ENCODE results near the gene P3H1. TPM values are rescaled to one million over a fixed set of nuclear protein-coding genes. Genes with fewer than 3 reads are reported as not detected.

Gene P3H1
- total and polyA plus RNA-seq, 5 donors from 2014 or later = 12.6 to 30.4 (median 15.6) TPM

DNA sequence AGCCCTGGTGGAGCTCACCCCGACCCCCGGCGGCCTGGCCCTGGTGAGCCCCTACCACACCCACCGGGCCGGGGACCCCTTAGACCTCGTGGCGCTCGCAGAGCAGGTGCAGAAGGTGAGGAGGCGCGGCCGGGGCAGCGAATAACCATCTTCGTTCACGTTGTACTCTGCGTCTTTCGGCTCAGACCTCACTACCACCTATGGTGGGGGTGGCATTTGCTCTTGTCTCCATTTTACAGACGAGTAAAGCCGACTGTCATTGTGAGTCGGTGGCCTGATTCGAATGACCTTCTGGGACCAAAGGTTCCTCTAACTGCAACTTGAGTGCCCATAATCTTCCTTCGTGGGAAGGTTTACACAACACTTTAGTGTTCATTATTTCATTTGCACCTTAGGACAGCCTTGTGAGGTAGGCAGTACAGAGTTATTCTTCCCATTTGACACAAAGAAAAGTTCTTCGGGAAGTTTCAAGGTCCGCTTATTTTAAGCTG lies 727 bp upstream of the P3H1 start:
- Mint-ChIP-seq H3K27me3 (peaks cover 4% of the 10 kb centered on the region), H3K4me1 (peaks cover 15 to 49% (median 31%) of the 10 kb centered on the region in 4 donors), H3K9me3 (no peaks in the 10 kb centered on the region), H3K36me3 (peaks cover 4% of the 10 kb centered on the region), H3K4me3 (peak overlapping the region in 1 of 4 donors; percentile 94), H3K27ac (peak overlapping the region; percentile 14 to 98 (median 92))
- peak; percentile 1 to 23 for ATAC-seq (ENCODE audit: low read depth in 2 of 2)
- Histone ChIP-seq H3K27ac (ENCODE audit: insufficient read depth, low read length, poor library complexity, severe bottlenecking) (peak overlapping the region; percentile 88), H3K4me1 (ENCODE audit: control insufficient read depth, insufficient read depth, low read length, poor library complexity, severe bottlenecking) (peaks cover 52% of the 10 kb centered on the region), H3K36me3 (ENCODE audit: control insufficient read depth, insufficient read depth, low read length) (no peaks in the 10 kb centered on the region), H3K27me3 (ENCODE audit: control insufficient read depth, insufficient read depth, low read length) (no peaks in the 10 kb centered on the region), H3K9me3 (ENCODE audit: control insufficient read depth in 2 of 2, low read length in 2 of 2) (no peaks in the 10 kb centered on the region), H3K4me3 (ENCODE audit: low read depth, low read length) (peak overlapping the region; percentile 89)
- DNase-seq = no peak

- Histone ChIP-seq H3K27me3 (ENCODE audit: control insufficient read depth, insufficient read depth, low read length) (no peaks in the 10 kb centered on the region), H3K36me3 (ENCODE audit: control insufficient read depth, insufficient read depth, low read length) (peaks cover 9% of the 10 kb centered on the region), H3K4me3 (ENCODE audit: low read depth, low read length) (peak overlapping the region; percentile 88), H3K4me1 (ENCODE audit: control insufficient read depth, insufficient read depth, low read length, poor library complexity, severe bottlenecking) (peaks cover 46% of the 10 kb centered on the region), H3K27ac (ENCODE audit: insufficient read depth, low read length, poor library complexity, severe bottlenecking) (peak overlapping the region; percentile 64), H3K9me3 (ENCODE audit: control insufficient read depth in 2 of 2, low read length in 2 of 2) (no peaks in the 10 kb centered on the region)
- ATAC-seq (ENCODE audit: low read depth in 2 of 2) = peak in 1 of 2 donors; percentile 0
- H3K27ac Mint-ChIP-seq = peak overlapping the region in 1 of 3 donors; percentile 92
- peak in 2 of 3 donors; percentile 23 to 50 for DNase-seq
- H3K9me3 Mint-ChIP-seq = no peaks in the 10 kb centered on the region
- peak overlapping the region in 1 of 4 donors; percentile 94 for H3K4me3 Mint-ChIP-seq
- peaks cover 4% of the 10 kb centered on the region for H3K36me3 Mint-ChIP-seq
- H3K27me3 Mint-ChIP-seq = peaks cover 4% of the 10 kb centered on the region
- peaks cover 9 to 48% (median 24%) of the 10 kb centered on the region in 4 donors for H3K4me1 Mint-ChIP-seq
Observed at GRCh38 chr1:42765832-42766740, 742 bp downstream of the P3H1 start.

GRCh38 chr1:42765269-42765668 lies 1.6 kb downstream of the P3H1 start:
- Histone ChIP-seq H3K36me3 (ENCODE audit: control insufficient read depth, insufficient read depth, low read length) (peaks cover 9% of the 10 kb centered on the region), H3K4me1 (ENCODE audit: control insufficient read depth, insufficient read depth, low read length, poor library complexity, severe bottlenecking) (peaks cover 38% of the 10 kb centered on the region), H3K4me3 (ENCODE audit: low read depth, low read length) (peak overlapping the region; percentile 88), H3K9me3 (ENCODE audit: control insufficient read depth in 2 of 2, low read length in 2 of 2) (no peaks in the 10 kb centered on the region), H3K27ac (ENCODE audit: insufficient read depth, low read length, poor library complexity, severe bottlenecking) (no peak overlapping the region), H3K27me3 (ENCODE audit: control insufficient read depth, insufficient read depth, low read length) (no peaks in the 10 kb centered on the region)
- Mint-ChIP-seq H3K4me3 (no peak overlapping the region), H3K36me3 (peaks cover 4% of the 10 kb centered on the region), H3K4me1 (peaks cover 4 to 41% (median 18%) of the 10 kb centered on the region in 4 donors), H3K9me3 (no peaks in the 10 kb centered on the region), H3K27me3 (peaks cover 4% of the 10 kb centered on the region), H3K27ac (no peak overlapping the region)
- DNase-seq (no peak), ATAC-seq (ENCODE audit: low read depth in 2 of 2) (no peak)

DNA sequence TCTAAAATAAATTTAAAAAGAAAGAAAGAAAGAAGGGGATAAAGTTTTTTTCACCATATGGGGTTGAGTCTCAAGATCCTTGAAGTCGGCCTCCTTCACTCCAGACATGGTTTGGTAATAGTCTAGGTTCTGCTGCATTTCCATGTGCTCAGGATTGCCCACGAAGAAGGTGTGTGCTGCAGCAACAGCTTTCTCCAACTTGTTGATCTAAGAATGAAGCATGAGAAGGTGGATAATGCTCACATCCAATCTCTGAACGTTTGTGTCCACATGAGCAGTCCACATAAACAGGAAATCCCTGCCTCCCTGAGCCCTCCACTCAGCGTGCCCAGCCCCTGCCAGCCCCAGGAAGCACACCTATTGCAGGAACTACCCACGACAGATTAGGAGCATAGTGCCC lies 4.6 kb downstream of the P3H1 start:
- no peaks in the 10 kb centered on the region for H3K9me3 Mint-ChIP-seq
- Histone ChIP-seq H3K4me3 (ENCODE audit: low read depth, low read length) (no peak overlapping the region), H3K4me1 (ENCODE audit: control insufficient read depth, insufficient read depth, low read length, poor library complexity, severe bottlenecking) (peaks cover 18% of the 10 kb centered on the region), H3K27me3 (ENCODE audit: control insufficient read depth, insufficient read depth, low read length) (no peaks in the 10 kb centered on the region), H3K9me3 (ENCODE audit: control insufficient read depth in 2 of 2, low read length in 2 of 2) (no peaks in the 10 kb centered on the region), H3K27ac (ENCODE audit: insufficient read depth, low read length, poor library complexity, severe bottlenecking) (no peak overlapping the region), H3K36me3 (ENCODE audit: control insufficient read depth, insufficient read depth, low read length) (peaks cover 29% of the 10 kb centered on the region)
- H3K36me3 Mint-ChIP-seq = peaks cover 11% of the 10 kb centered on the region
- peaks cover 0 to 13% (median 3%) of the 10 kb centered on the region in 4 donors for H3K4me1 Mint-ChIP-seq
- H3K27ac Mint-ChIP-seq = no peak overlapping the region
- H3K27me3 Mint-ChIP-seq = no peaks in the 10 kb centered on the region
- H3K4me3 Mint-ChIP-seq = peak overlapping the region in 1 of 4 donors; percentile 51
- ATAC-seq (ENCODE audit: low read depth in 2 of 2) = no peak
- DNase-seq = no peak

- H3K27ac ChIP-seq (ENCODE audit: insufficient read depth, low read length, poor library complexity, severe bottlenecking) = no peak overlapping the region
- H3K4me1 ChIP-seq (ENCODE audit: control insufficient read depth, insufficient read depth, low read length, poor library complexity, severe bottlenecking) = peaks cover 18% of the 10 kb centered on the region
- DNase-seq = no peak
- H3K36me3 ChIP-seq (ENCODE audit: control insufficient read depth, insufficient read depth, low read length) = peaks cover 31% of the 10 kb centered on the region
- Mint-ChIP-seq H3K27me3 (no peaks in the 10 kb centered on the region), H3K27ac (peak overlapping the region in 1 of 3 donors; percentile 56), H3K4me1 (peaks cover 4 to 15% (median 6%) of the 10 kb centered on the region in 4 donors), H3K9me3 (no peaks in the 10 kb centered on the region), H3K4me3 (no peak overlapping the region), H3K36me3 (peaks cover 18% of the 10 kb centered on the region)
- H3K4me3 ChIP-seq (ENCODE audit: low read depth, low read length) = no peak overlapping the region
- ATAC-seq (ENCODE audit: low read depth in 2 of 2) = no peak
- no peaks in the 10 kb centered on the region for H3K27me3 ChIP-seq (ENCODE audit: control insufficient read depth, insufficient read depth, low read length)
- H3K9me3 ChIP-seq (ENCODE audit: control insufficient read depth in 2 of 2, low read length in 2 of 2) = no peaks in the 10 kb centered on the region
Observed at GRCh38 chr1:42761567-42761966, 5.3 kb downstream of the P3H1 start.

- H3K36me3 ChIP-seq (ENCODE audit: control insufficient read depth, insufficient read depth, low read length) = peaks cover 55% of the 10 kb centered on the region
- no peaks in the 10 kb centered on the region for H3K4me1 ChIP-seq (ENCODE audit: control insufficient read depth, insufficient read depth, low read length, poor library complexity, severe bottlenecking)
- no peaks in the 10 kb centered on the region for H3K27me3 ChIP-seq (ENCODE audit: control insufficient read depth, insufficient read depth, low read length)
- DNase-seq = no peak
- Mint-ChIP-seq H3K27me3 (no peaks in the 10 kb centered on the region), H3K4me1 (peaks cover 4 to 12% (median 7%) of the 10 kb centered on the region in 4 donors), H3K36me3 (peaks cover 34% of the 10 kb centered on the region), H3K9me3 (no peaks in the 10 kb centered on the region), H3K4me3 (no peak overlapping the region), H3K27ac (no peak overlapping the region)
- H3K27ac ChIP-seq (ENCODE audit: insufficient read depth, low read length, poor library complexity, severe bottlenecking) = no peak overlapping the region
- no peak overlapping the region for H3K4me3 ChIP-seq (ENCODE audit: low read depth, low read length)
- ATAC-seq (ENCODE audit: low read depth in 2 of 2) = no peak
- no peaks in the 10 kb centered on the region for H3K9me3 ChIP-seq (ENCODE audit: control insufficient read depth in 2 of 2, low read length in 2 of 2)
Observed at GRCh38 chr1:42759114-42759513, 7.7 kb downstream of the P3H1 start.

- Mint-ChIP-seq H3K27ac (no peak overlapping the region), H3K27me3 (no peaks in the 10 kb centered on the region), H3K9me3 (no peaks in the 10 kb centered on the region), H3K4me3 (no peak overlapping the region), H3K4me1 (peaks cover 4 to 12% (median 7%) of the 10 kb centered on the region in 4 donors), H3K36me3 (peaks cover 39% of the 10 kb centered on the region)
- H3K36me3 ChIP-seq (ENCODE audit: control insufficient read depth, insufficient read depth, low read length) = peaks cover 59% of the 10 kb centered on the region
- ATAC-seq (ENCODE audit: low read depth in 2 of 2) (no peak), DNase-seq (no peak)
- no peak overlapping the region for H3K27ac ChIP-seq (ENCODE audit: insufficient read depth, low read length, poor library complexity, severe bottlenecking)
- H3K4me3 ChIP-seq (ENCODE audit: low read depth, low read length) = no peak overlapping the region
- H3K9me3 ChIP-seq (ENCODE audit: control insufficient read depth in 2 of 2, low read length in 2 of 2) = no peaks in the 10 kb centered on the region
- no peaks in the 10 kb centered on the region for H3K27me3 ChIP-seq (ENCODE audit: control insufficient read depth, insufficient read depth, low read length)
- no peaks in the 10 kb centered on the region for H3K4me1 ChIP-seq (ENCODE audit: control insufficient read depth, insufficient read depth, low read length, poor library complexity, severe bottlenecking)
Observed at GRCh38 chr1:42758641-42759040, 8.2 kb downstream of the P3H1 start.

All from CD4-positive, CD25-positive, alpha-beta regulatory T cell (primary cell).